Measurements from ENCODE around the gene KIF2A.

GRCh38 chr5:62418462-62419076, 112.6 kb downstream of the KIF2A start:
- TF ChIP-seq CTCF (optimal IDR thresholded peaks at IDR 0.05 in 1 of 3, IDR thresholded peaks at IDR 0.05 in 1 of 3, conservative IDR thresholded peaks at IDR 0.05 in 1 of 3; ENCODE audit: extremely low read depth in 1 of 3, insufficient read depth in 2 of 3, low read length in 3 of 3) (no peak), EZH2 (IDR thresholded peaks at IDR 0.05; ENCODE audit: low read length) (no peak)
